Testis (tissue), 3 donors: ENCODE results near the gene ANKS6. TPM values are rescaled to one million over a fixed set of nuclear protein-coding genes. Genes with fewer than 3 reads are reported as not detected.

ENCODE experiments used
- DNase-seq: peaks from one replicate; pipeline ENCODE4 v3.0.0-alpha.2; 2019
- H3K27ac ChIP-seq, 2 donors: fragments of 200-600 bp; sonication (generic); one replicate each; pipeline ENCODE4 v1.5.1; 2019
- H3K27me3 ChIP-seq: fragments of 200-600 bp; sonication (generic); one replicate; pipeline ENCODE4 v1.5.1; 2019
- H3K36me3 ChIP-seq: fragments of 200-600 bp; sonication (generic); one replicate; pipeline ENCODE4 v1.5.1; 2017; ENCODE audit warnings: low read depth; ENCODE audit errors: missing control alignments
- H3K4me1 ChIP-seq: fragments of 200-600 bp; sonication (generic); one replicate; pipeline ENCODE4 v1.5.1; 2019
- H3K4me3 ChIP-seq, 2 donors: fragments of 200-600 bp; sonication (generic); one replicate each; pipeline ENCODE4 v1.5.1; 2017 to 2019
- H3K9me3 ChIP-seq: fragments of 200-600 bp; sonication (generic); one replicate; pipeline ENCODE4 v1.5.1; 2017
- CTCF ChIP-seq, 3 experiments: fragments of 450-650 bp in 2 of 3; fragments of 200-600 bp in 1 of 3; sonication (generic) in 1 of 3; IDR thresholded peaks; one replicate each; pipeline ENCODE4 v1.5.1; 2016 to 2019; ENCODE audit warnings: antibody characterized with exemption in 3 of 3, mild to moderate bottlenecking in 2 of 3, moderate library complexity in 1 of 3
- POLR2A ChIP-seq: fragments of 450-650 bp; IDR thresholded peaks from one replicate; pipeline ENCODE4 v1.6.1; 2017; ENCODE audit warnings: antibody characterized with exemption, mild to moderate bottlenecking, moderate library complexity
- WGBS, 2 donors: methylation state at CpG; one replicate each; pipeline ENCODE4 v1.1.5; 2018; 5-methylcytosine and 5-hydroxymethylcytosine counted together
- intact Hi-C: fragments of 100-400 bp; cut with DNase I; formaldehyde crosslinking; loops from one replicate; pipeline ENCODE4 v1.15.1; 2023; ENCODE audit warnings: low total_unique reads
- polyA plus RNA-seq: library from polyadenylated mRNA; stranded (reverse); fragments of 350-450 nt; fragmentation: Illumina TruSeq; extraction: RNeasy Lipid Tissue Mini Kit (QIAGEN cat#74804); gene quantifications from one replicate; pipeline ENCODE4 v1.2.3, GENCODE V29; 2014; ENCODE audit warnings: low read depth, low replicate concordance; ENCODE audit not compliant: insufficient read depth
- total RNA-seq, 2 donors: library from RNA; depleted of rRNA; stranded (reverse); fragments of >200 nt; gene quantifications; one replicate each; pipeline ENCODE4 v1.2.3, GENCODE V29; 2016

The ANKS6 gene
- total and polyA plus RNA-seq, 3 donors from 2014 or later, result 12.8 to 33.6 (median 24.2) TPM

- intact Hi-C loops, result no loop called here
- WGBS, 2 donors, result 90 to 94% methylated on average over 2 of the region's 2 CpGs
Observed at GRCh38 chr9:98821831-98822230, 25.5 kb upstream of the ANKS6 start.

GRCh38 chr9:98819231-98819630 lies 22.9 kb upstream of the ANKS6 start:
- Histone ChIP-seq H3K36me3 (no peaks in the 10 kb centered on the region), H3K4me1 (no peaks in the 10 kb centered on the region), H3K4me3 (no peak overlapping the region), H3K27me3 (no peaks in the 10 kb centered on the region), H3K9me3 (no peaks in the 10 kb centered on the region), H3K27ac (no peak overlapping the region)
- DNase-seq, result no peak
- intact Hi-C loops, result no loop called here
- WGBS, 2 donors, result 90 to 91% methylated on average over 2 to 3 of the region's 3 CpGs
- TF ChIP-seq POLR2A (no peak), CTCF (IDR thresholded peaks at IDR 0.05) (no peak)

More at GRCh38 chr9:98821831-98822230, 25.5 kb upstream of the ANKS6 start:
- no peaks in the 10 kb centered on the region for H3K9me3 ChIP-seq
- H3K27ac ChIP-seq, result no peak overlapping the region
- H3K36me3 ChIP-seq, result no peaks in the 10 kb centered on the region
- no peak for TF ChIP-seq CTCF (IDR thresholded peaks at IDR 0.05)
- H3K27me3 ChIP-seq, result no peaks in the 10 kb centered on the region
- no peak for DNase-seq
- no peak overlapping the region for H3K4me3 ChIP-seq
- H3K4me1 ChIP-seq, result no peaks in the 10 kb centered on the region

- DNase-seq, result no peak
- 94 to 95% methylated on average over 2 of the region's 2 CpGs for WGBS, 2 donors
- Histone ChIP-seq H3K27ac (no peak overlapping the region), H3K4me3 (no peak overlapping the region), H3K4me1 (no peaks in the 10 kb centered on the region), H3K9me3 (no peaks in the 10 kb centered on the region), H3K27me3 (no peaks in the 10 kb centered on the region), H3K36me3 (no peaks in the 10 kb centered on the region)
- intact Hi-C loops, result no loop called here
- TF ChIP-seq CTCF (IDR thresholded peaks at IDR 0.05) (no peak), POLR2A (no peak)
Observed at GRCh38 chr9:98818764-98819163, 22.4 kb upstream of the ANKS6 start.

- H3K36me3 ChIP-seq, result no peaks in the 10 kb centered on the region
- H3K4me1 ChIP-seq, result no peaks in the 10 kb centered on the region
- 92 to 94% methylated on average over 6 of the region's 6 CpGs for WGBS, 2 donors
- intact Hi-C loops, result no loop called here
- no peak overlapping the region for H3K4me3 ChIP-seq
- TF ChIP-seq CTCF (IDR thresholded peaks at IDR 0.05) (no peak), POLR2A (no peak)
- no peak overlapping the region for H3K27ac ChIP-seq
- no peak for DNase-seq
- no peaks in the 10 kb centered on the region for H3K9me3 ChIP-seq
- no peaks in the 10 kb centered on the region for H3K27me3 ChIP-seq
Observed at GRCh38 chr9:98815391-98815951, 19.1 kb upstream of the ANKS6 start.

- WGBS, 2 donors, result 88 to 95% methylated on average over 2 of the region's 2 CpGs
- H3K4me1 ChIP-seq, result no peaks in the 10 kb centered on the region
- intact Hi-C loops, result no loop called here
- no peak overlapping the region for H3K27ac ChIP-seq
- no peaks in the 10 kb centered on the region for H3K27me3 ChIP-seq
- TF ChIP-seq CTCF (IDR thresholded peaks at IDR 0.05), result no peak
- TF ChIP-seq POLR2A, result no peak
- no peak overlapping the region for H3K4me3 ChIP-seq
- no peak for DNase-seq
- H3K9me3 ChIP-seq, result no peaks in the 10 kb centered on the region
- H3K36me3 ChIP-seq, result no peaks in the 10 kb centered on the region
Observed at GRCh38 chr9:98811051-98811650, 14.8 kb upstream of the ANKS6 start.
